OCI-M2 (cell line): ENCODE data around the gene SHC1.
A peak's percentile ranks its signal among the peaks of the same experiment; 100 is the strongest.

Source experiments
- DNase-seq: peaks from one replicate; lab custom pipeline; 2025; ENCODE audit not compliant: unreplicated experiment; lab: John Stamatoyannopoulos, UW

The SHC1 gene

DNA sequence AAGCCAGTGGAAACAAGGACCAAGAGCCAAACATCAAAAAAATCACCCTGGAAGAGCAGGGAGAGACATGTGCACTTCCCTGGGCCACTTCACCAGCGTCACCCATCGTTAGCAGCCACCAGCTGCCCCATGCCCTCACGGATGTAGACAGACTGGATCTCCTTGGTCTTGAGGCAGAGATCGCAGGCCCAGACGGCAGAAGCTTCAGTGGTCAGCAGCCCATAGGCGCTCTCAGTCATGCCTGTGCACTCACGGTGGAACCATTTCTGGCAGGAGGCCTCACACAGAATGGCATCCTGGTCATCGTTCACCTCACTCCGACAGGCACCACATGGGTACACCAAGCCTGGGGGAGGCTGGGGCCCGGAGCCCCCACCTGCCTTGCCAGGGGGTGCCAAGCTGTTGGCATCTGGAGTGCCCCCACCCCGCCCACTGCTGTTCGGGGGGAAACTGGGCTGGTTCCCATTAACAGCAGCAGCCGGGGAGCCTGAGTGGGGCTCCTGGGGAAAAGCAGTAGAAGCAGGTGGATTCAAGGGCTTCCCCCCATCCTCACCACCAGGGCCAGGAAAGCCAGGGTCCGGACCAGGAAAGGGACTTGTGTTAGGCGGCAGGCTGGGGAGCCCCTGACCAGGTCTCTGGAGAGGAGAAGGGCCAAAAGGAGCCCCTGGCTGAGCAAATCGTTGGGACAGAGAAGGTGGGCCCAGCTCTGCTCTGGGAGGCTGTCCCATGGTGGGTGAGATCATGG is 11.7 kb downstream of the SHC1 start:
- no peak for DNase-seq

DNA sequence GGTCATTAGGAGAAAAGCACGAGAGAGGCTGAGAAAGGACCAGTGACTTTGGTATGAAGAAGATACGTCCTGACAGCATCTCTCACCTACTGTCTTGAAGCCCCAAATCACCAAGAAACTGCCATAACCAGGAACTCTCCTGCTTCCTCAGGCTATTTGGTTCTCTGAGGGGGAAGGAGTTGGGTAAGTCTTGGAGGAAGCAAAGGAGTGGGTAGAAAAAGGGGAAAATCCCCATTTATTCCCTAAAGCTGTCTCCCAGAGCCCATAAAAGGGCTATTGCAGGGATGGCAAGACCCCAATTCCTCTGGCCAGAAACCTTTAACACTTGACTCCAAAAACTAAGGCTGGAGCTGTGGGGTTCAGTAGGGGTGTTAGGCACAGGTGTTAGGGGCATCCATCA is 12.5 kb downstream of the SHC1 start:
- DNase-seq = no peak

DNA sequence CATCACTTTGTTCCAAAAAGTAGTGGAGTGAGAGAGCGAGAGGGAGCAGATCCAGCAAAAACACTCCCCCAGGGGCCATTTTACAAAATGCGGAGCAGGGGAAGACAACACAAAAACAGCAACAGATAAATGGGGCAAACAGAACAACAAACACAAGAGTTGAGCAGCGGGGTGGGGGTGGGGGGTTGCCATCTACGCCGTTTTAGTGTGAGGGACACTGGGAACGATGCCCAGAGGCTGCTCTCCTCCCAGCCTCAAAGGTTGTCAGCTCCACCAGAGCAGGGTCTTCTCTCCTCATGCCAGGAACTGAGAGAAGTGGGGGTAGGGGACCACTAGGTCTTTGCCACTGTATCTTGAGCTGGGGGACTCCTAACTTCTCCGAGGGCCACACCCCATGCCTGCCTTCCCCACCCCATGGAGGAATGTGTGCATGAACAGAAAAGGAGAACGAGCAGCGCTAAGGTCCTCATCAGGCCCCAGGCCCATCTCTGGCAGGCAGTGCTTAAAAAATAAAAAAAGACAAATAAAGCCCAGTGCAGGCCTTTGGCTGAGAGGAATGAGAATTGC is 13.4 kb downstream of the SHC1 start:
- DNase-seq = no peak

DNA sequence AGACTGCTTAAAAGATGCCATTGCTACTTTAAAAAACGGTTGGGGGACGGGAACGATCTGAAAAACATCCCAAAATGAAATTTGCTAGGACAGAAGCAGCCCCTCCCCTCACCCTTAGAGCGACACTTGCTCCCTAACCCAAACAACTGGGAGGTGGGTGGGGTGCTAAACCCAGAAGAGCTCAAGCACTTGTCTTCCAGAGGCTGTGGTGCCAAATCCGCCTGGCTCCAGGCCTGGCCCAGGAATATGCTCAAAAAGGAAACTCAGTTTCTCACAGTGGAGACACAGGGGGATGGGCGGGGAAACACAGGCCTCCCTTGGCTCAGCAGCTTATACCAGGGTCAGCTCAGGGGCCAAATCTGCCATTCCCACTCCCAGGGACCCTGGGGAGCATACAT is 14.0 kb downstream of the SHC1 start:
- no peak for DNase-seq

DNA sequence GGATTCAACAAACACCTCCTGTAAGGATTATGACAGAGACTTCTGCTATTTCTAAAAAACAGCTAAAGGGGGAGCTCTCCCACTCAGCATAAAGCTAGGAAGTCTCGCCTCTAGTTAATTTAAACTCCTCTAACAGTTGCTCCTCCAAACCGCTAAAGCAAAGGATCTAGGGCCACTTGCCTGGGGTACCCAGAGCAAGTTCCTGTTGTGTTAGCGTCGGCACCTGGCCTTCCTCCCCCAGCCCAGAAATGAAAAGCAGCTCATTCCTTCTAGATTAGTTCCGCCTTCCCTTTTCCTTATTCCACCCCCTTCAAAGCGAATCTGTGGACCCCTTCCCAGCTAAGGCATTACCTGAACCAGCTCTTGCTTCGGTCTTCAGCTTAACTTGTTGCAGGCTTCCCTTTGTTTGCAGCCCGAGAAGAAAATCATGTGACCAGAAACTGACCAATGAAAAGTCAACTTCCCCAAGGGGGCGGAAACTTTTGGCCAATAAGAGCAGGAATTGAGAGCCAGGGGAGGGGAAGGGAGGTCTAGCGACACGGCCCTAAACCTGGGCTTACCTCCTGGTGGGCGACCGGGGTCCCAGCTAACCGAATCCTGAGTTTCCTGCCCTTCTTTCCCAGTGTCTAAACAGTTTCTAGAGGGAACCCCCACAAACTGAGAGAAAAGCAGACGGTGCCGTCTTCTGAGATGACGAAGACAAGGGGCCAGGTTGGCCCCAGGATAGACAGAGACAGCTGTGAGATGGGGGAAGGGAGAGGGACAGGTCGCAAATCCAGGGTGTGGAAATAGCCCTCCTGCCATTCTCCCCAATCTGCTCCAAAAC is 14.6 kb downstream of the SHC1 start, which contains the start of gene PBXIP1:
Gene PBXIP1 (minus strand): TSS at position 382 of the 826 bp plus-strand sequence. CDS start 2,378 bp downstream, outside the sequence.
- peak; percentile 60 for DNase-seq

DNA sequence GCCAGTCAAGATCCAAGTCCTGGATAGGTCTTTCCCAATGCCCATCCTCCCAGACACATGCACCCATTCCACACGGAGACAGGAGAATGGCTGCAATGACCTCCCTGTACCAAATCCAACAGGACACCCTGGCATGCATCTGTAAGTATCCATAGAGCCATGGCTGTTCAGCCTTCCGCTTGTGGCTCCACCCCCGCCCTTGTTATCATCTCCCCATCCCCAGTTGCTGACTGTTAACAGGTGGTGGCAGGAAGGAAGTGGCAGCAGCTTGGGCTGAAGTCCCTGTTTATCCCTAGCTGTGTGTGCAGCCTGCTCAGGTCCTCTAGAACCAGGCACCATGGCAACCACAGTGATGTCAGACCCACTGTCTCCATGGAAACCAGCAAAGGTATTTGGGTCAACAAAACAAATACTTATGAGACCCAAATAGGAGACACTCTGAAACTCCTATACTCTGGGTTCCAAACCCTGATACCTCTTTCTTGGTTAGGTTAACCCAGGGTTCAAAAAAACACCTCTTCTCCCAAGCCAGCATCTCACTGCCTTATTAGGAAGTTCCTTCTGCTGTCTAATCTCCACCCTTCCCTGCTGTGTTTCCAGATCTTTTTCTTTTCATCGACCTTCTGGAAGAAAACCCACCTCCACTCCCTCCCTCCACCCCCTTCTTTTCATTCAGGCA is 15.4 kb downstream of the SHC1 start:
- no peak for DNase-seq

DNA sequence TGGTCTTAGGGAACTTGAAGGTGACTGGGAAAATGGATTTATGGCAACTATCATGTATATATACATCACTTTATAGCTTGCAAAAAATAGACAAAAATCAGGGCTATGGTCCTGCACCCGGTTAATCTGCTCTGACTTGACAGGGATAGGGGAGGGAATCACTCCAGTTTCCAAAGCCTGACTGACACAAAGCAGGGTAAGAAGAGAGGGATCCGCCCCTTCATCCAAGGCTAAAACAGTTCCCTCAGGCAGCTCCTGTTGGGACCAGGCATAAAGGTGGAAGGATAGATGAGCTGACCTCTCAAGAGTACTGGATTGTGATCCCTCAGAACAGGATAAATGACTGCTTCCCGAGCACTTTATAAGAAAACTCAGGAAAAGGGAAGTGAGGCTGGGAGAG is 16.0 kb downstream of the SHC1 start:
- no peak for DNase-seq

DNA sequence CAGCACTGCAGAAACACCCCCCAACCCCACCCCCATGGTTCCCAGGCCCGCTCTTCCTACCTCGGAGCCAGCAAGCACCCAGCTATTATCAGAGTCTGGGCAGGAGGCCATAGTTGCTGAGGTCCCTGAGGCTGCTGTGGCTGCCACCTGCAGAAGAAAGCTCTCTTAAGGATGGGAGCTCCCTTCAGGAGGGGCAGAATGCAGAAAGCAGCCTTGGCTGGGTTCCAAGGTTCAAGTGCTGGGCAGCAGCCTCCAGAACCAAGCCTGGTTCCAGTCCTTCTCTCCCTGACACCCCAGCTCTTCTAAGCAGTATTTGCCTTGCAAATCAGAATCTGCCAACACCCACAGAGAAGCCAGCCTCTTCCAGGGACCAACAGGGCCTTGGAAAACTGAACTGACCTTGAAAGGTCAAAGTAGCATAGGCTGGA is 16.9 kb downstream of the SHC1 start:
- no peak for DNase-seq

DNA sequence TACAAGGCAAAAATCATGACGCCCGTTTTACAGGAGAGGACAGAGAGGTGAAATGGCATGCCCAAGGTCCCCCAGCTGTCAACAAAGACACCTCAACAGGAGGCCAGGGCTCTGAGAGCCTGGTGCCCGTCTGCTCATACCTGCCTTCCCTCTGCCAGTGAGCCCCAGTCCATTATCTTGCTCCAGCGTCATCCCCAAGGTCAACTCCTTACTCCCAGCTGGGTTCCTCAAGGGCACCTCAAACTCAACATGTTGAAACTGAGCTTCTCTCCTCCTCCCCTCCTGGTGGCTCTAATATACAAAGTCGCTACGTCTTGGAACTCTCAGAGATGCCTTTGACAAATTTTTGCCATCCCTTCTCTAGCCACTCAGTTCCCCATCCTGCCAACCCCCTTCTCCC is 17.9 kb downstream of the SHC1 start:
- no peak for DNase-seq

DNA sequence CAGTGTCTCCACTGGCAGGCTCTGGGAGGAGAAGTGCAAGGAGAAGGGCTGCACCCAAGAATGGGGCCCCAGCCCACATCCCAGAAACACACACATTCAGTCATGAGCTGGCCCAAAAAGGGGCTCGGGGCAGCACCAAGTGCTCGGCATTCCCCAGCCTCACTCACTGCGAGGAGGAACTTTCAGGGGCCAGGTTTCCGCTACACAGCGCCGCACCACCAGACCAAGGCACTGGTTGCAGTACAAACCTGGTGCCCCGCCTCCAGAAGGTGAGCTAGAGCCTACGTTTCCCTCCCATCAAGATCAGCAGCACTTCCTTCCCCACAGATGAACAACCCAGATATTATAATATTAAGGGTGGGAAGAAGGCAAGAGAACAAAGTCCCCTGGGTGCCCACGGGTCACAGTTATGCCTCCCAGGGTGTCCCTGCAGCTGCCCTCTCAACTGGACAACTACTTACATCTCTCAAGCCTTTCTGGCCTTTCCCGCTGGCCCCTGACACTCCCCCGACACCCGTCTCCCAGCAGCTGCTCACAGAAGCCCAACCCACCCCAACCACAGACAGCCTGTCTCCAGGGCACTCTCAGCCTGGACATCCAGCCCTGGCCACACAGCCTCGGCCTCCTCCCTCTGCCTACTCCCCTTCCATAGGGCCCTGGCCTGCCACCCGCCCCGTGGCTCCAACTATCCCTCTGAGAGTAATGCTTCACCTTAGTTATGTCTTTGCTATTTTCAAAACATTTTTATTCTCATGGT is 18.5 kb downstream of the SHC1 start:
- no peak for DNase-seq

DNA sequence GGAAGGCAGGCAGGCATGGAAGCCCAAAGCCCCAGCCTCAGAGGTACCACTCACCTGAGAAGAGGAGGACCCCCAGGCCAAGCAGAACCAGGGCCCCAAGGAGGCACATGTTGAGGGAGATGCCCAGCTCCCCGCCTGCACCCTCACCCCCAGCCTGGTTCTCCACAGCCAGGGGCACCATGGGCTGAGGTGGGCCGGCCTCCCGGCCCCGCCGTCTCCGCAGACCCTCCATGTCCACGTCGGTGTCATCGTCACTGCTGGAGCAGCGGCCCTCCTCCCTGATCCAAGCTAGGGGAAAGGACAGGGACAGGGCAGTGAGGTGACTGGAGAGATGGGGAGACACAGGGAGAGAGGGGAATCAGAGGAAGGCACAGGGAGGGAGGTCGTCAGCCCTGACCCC is 22.5 kb downstream of the SHC1 start:
- DNase-seq = no peak

DNA sequence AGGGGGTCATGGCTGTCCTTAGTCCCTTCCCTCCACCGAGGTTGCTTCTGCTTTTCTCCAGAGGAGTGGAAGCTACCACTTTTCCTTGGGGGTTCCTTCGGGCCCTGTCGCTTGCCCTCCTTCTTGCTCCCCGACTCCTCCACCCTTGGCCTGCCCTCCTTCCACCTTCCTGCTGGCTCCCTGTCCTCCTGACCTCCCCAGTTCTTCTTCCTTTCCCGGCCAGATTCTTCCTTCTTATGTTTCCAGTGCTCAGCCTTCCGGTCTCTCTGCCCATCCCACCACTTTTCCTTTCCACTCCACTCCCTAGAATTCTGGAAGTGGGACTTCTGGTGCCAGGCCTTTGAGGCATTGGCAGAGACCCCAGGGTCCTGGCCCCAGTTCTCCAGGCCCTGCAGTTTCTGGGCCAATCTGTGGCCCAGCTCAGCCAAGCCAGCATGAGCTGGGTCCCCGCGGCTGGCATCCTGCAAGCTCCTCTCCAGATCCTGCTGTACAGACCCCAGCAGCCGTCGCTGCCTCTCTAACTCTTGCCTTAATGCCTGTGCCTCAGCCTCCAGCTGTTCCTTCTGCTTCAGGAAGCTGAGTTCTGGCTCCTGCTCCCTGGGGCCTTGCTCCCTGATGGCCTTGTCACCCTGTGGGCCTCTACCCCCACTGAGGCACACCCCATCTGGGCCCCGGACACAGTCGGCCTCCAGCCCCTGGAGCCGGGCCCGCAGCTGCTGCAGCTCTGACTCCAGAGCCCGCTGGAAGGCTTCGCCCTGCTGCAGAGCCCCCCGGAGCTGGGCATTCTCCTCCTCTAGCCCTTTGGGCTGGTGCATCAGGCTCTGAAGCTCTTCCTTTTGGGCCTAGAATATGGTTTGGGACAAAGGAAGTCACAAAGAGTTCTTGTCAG is 24.3 kb downstream of the SHC1 start:
- no peak for DNase-seq

DNA sequence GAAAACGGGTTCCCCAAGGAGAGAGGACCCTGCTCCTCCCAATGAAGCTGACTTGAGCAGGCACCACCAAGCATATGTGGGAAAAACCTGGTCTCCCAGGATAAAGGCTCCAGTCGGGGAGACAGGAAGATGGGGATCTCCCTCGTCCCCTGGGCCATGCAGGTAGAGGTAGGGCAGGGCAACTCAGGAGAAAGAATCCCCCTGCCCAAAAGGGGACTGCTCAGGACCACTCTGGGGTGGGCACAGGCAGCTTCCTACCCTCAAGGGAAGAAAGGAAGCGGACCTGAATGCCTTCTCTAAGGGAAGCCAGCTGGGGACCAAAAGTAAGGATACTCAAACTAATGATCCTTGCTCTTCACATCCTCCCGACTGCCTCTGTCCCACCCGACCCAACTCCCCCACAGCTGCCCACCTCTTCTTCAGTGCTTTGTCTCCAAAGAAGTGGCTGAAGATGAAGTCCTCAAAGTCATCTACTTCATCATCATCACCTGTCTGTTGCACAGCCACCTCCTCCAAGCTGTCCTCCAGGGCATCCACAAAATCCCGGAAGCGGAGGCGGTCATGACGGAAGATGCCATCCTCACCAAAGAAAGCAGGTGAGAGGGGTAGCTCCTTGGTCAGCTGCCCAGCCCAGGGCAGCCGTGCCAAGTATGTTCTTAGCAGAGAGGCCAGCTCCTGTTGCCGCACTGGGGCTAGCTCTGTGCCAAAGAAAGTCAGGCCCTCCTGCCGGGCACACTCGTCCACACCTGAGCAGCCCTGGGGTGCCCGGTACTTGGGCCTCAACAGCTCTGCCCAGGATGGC is 25.2 kb downstream of the SHC1 start:
- no peak for DNase-seq

DNA sequence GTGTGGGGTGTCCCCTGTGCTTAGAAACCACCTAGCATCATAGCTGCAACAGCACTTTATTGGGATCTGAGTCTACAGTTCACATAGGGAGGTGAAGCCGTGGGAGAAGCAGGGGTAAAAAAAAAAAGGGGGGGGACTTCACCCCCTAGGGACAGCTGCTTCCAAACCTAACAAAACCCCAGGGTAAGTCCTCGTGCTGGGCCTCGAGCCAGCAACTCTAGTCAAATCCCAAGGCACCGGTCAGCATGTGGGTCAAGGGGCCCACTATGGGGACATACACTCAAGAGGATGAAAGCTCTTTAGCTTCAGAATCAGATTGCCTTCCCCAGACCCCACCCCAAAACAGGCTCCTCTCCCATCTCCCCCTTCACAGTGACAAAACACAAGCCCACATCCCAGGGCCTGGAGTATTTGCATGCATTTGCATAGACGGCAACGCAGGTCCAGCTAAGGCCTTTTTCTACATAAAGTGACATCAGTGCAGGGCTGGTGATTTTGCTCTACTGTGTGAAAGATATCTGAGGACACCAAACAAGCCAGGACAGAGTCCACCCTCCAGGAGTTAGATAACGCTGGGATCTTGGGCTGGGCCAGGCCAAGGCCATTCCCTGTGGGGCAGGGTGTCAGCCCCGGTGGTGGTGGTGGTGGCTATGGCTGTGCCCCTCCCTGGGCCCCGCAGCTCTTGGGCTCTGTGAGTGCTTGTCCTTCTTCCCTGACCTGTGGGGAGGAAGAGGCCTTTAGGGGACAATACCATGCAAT is 26.0 kb downstream of the SHC1 start:
- no peak for DNase-seq

DNA sequence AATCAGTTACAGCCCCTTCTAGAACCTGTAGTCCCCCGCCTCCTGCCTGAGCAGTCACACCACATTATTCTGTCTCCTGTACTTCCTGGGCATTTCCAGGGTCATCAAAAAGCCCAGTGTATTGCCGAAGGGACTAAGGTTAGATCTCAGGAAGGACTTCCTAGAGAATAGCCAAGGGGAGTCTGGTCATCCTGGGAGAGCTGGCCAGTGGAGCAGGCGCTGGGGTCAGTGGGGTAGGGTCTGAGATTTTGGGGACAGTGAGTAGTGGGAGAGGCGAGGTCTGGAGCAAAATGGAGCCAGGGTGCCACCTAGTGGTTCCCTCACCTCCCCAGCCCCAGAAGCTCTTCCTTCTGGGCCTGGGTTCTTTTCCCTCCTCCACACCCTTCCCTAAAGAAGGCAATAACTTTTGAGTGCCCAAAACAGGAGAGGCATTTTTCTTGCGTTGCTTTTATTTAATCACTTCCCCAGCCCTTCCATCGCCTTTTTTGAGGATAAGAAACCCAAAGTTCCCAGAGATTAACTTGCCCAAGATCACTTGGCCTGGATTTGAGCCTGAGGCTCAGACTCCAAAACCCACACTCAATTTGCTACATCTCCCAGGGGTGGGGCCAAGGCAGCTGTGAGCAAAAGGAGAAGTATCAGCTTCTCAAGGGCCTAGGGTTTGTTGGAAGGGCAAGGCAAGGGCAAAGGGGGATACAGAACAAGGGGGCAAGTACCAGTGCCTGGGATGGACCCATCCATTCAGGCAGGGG is 26.7 kb downstream of the SHC1 start:
- no peak for DNase-seq

DNA sequence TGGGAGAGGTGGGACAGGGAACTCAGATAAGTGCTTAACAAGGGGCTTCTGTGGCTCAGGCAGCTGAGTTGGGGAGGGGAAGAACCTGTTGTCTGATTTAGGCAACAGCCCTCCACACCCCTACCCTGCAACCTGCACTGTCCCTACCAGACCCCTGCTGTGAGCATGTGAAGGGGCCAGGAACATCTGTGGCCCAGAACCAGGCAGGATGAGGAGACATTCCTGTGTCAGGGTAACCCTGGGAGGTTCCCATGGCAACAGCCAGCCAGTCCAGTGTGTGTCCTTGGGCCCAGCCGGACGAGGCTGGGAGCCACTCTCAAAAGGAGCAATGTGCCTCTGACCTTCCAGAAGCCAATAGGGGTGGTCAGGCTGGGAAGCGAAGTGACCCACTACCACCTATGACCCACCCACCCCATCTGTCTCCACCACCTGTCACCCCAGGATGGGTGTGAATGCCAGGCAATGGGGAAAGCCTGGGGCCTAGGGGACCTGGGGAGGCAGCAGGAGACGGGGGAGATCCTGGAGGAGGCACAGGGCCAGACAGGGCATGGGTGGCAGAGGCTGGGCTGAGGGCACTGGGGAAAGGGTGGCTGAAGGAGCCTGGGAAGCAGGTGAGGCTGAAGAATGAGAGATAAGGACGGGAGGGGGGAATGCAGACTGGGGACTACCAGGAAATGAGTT is 29.1 kb downstream of the SHC1 start:
- no peak for DNase-seq

DNA sequence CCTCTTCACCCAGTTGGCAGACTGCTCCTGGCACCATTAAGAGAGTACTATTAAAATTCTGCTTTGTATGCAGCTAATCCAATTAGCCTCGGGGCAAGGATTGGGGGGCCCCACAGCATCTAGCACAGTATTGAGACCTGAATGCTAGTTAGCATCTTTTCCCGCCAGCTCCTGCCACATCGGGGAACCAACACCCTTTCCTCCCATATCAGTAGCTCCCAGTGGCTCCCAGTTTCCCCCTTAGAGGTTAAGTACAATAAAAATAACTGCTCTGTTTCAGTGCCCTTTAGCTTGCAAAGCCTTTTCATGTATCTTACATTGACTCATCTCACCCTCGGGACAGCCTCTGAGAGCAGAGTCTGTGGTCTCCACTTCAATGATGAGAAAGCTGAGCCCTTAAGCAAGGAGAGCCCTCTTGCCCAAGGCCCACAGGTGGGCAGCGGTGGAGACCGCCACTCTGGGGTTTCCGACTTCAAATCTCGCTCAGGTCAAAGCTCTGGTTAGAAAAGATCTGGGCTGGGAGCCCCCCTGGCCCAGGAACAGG is 29.8 kb downstream of the SHC1 start:
- DNase-seq = no peak
